GM12878 (cell line): Measurements from ENCODE around the gene TOMM40. TPM values are rescaled to one million over a fixed set of nuclear protein-coding genes. Genes with fewer than 3 reads are reported as not detected.

Experiments used
- ATAC-seq: fragments of 200-7000 bp; cut with Tn5 transposase; 3 replicates; pipeline ENCODE4 v1.9.1; 2020; ENCODE audit warnings: mild to moderate bottlenecking, moderate library complexity
- BruUV-seq: library from RNA; stranded (reverse); fragments of 400-500 nt; replicated peaks from 2 replicates; lab custom pipeline; 2021; lab: Mats Ljungman, UMichigan
- CTCF ChIA-PET: fragments of 300-600 bp; sonication (Branson Sonifier 250); formaldehyde crosslinking; extraction: SDS; loops from one replicate; lab custom pipeline; 2021; ENCODE audit warnings: inconsistent platforms; lab: Yijun Ruan, JAX
- POLR2A ChIA-PET: fragments of 350-600 bp; formaldehyde crosslinking; extraction: SDS; loops from one replicate; lab custom pipeline; 2021; ENCODE audit warnings: inconsistent platforms; lab: Charles Lee
- RAD21 ChIA-PET: fragments of 300-600 bp; sonication (Branson Sonifier 250); formaldehyde crosslinking; loops from one replicate; lab custom pipeline; 2023; ENCODE audit warnings: antibody characterized with exemption; ENCODE audit not compliant: unreplicated experiment; lab: Charles Lee
- SMC1A ChIA-PET: fragments of 300-600 bp; sonication (Branson Sonifier 250); formaldehyde crosslinking; loops from one replicate; lab custom pipeline; 2023; ENCODE audit not compliant: unreplicated experiment, uncharacterized antibody; lab: Charles Lee
- DNase-seq: peaks from one replicate; pipeline ENCODE4 v3.0.0-alpha.2; 2011; ENCODE audit warnings: low read depth, low spot score
- FAIRE-seq: peaks from 3 replicates; lab custom pipeline; 2011; peaks lifted over from hg19 to GRCh38; lab: Jason Lieb, UNC
- H2AFZ ChIP-seq: 2 replicates; pipeline ENCODE4 v1.6.0; 2011; ENCODE audit warnings: low read depth, low read length, control low read depth; ENCODE audit not compliant: control insufficient read depth
- H3K27ac ChIP-seq: 2 replicates; pipeline ENCODE4 v1.5.1; 2011; ENCODE audit warnings: control low read depth; ENCODE audit not compliant: control insufficient read depth, insufficient read depth
- H3K27me3 ChIP-seq, 2 experiments: replicated peaks in 1 of 2; 2 replicates each; pipeline versions ENCODE4 v1.6.0 to v1.6.1; 2011; ENCODE audit warnings: low read length in 1 of 2; ENCODE audit not compliant: control insufficient read depth in 2 of 2, insufficient read depth in 2 of 2
- H3K36me3 ChIP-seq, 2 experiments: 2 replicates each; pipeline ENCODE4 v1.5.1; 2011; ENCODE audit warnings: low read length in 1 of 2; ENCODE audit not compliant: control insufficient read depth in 2 of 2, insufficient read depth in 2 of 2
- H3K4me1 ChIP-seq: 2 replicates; pipeline ENCODE4 v1.6.1; 2011; ENCODE audit warnings: mild to moderate bottlenecking, low read length, moderate library complexity, mixed read lengths; ENCODE audit not compliant: control insufficient read depth, insufficient read depth
- H3K4me2 ChIP-seq: 2 replicates; pipeline ENCODE4 v1.6.0; 2011; ENCODE audit warnings: control low read depth; ENCODE audit not compliant: control insufficient read depth, insufficient read depth
- H3K4me3 ChIP-seq: fragments of 200-600 bp; sonication (generic); 2 replicates; pipeline ENCODE4 v1.5.1; 2016
- H3K79me2 ChIP-seq: 2 replicates; pipeline ENCODE4 v1.6.0; 2011; ENCODE audit warnings: low read length; ENCODE audit not compliant: control insufficient read depth, insufficient read depth
- H3K9ac ChIP-seq: 2 replicates; pipeline ENCODE4 v1.8.0; 2011; ENCODE audit warnings: low read length, control low read depth, mixed read lengths; ENCODE audit not compliant: control insufficient read depth, insufficient read depth
- H3K9me3 ChIP-seq: replicated peaks from 3 replicates; pipeline ENCODE4 v1.5.1; 2011; ENCODE audit warnings: mild to moderate bottlenecking, low read length; ENCODE audit not compliant: control insufficient read depth, insufficient read depth
- H4K20me1 ChIP-seq: 2 replicates; pipeline ENCODE4 v1.6.0; 2011; ENCODE audit not compliant: control insufficient read depth, insufficient read depth
- ASH2L ChIP-seq: fragments of 300-600, 200-600 bp; sonication (generic); IDR thresholded peaks from 2 replicates; pipeline ENCODE4 v1.6.1; 2017; ENCODE audit warnings: low read depth, mild to moderate bottlenecking, borderline replicate concordance
- BRCA1 ChIP-seq: IDR thresholded peaks from 2 replicates; pipeline ENCODE4 v1.6.1; 2011; ENCODE audit warnings: low read depth, low read length, improper control_type of control experiment
- HDAC6 ChIP-seq: fragments of 200-600 bp; sonication (generic); IDR thresholded peaks from one replicate; pipeline ENCODE4 v1.8.0; 2017; ENCODE audit warnings: antibody characterized with exemption; ENCODE audit not compliant: unreplicated experiment
- NR2F1 ChIP-seq: fragments of 450-650 bp; conservative IDR thresholded peaks from 2 replicates; pipeline ENCODE4 v1.6.1; 2017; ENCODE audit warnings: mild to moderate bottlenecking
- SREBF1 ChIP-seq: IDR thresholded peaks from 2 replicates; pipeline ENCODE4 v1.6.1; 2012; ENCODE audit warnings: mild to moderate bottlenecking, low read length
- STAT1 ChIP-seq: fragments of 450-650 bp; conservative IDR thresholded peaks from 2 replicates; pipeline ENCODE4 v1.6.1; 2014; ENCODE audit warnings: antibody characterized with exemption, mild to moderate bottlenecking
- ZNF592 ChIP-seq: fragments of 450-650 bp; IDR thresholded peaks from 2 replicates; pipeline ENCODE4 v1.6.1; 2017; ENCODE audit warnings: mild to moderate bottlenecking, moderate library complexity
- WGBS: methylation state at CpG from one replicate; pipeline ENCODE4 v1.1.6; 2016; ENCODE audit warnings: low lambda C conversion rate; ENCODE audit not compliant: insufficient replicate concordance, insufficient coverage; ENCODE audit errors: missing lambda C conversion rate; 5-methylcytosine and 5-hydroxymethylcytosine counted together
- in situ Hi-C: fragments of 300-500 bp; cut with MboI; formaldehyde crosslinking; loops from 9 replicates; pipeline ENCODE4 v1.14.3; 2018; ENCODE audit warnings: mixed read lengths
- intact Hi-C: fragments of 100-400 bp; cut with micrococcal nuclease; formaldehyde crosslinking; loops from one replicate; pipeline ENCODE4 v1.14.2; 2022; ENCODE audit not compliant: unreplicated experiment
- polyA plus RNA-seq, 11 experiments: library from polyadenylated mRNA; depleted of rRNA in 4 of 11; unstranded in 6 of 11; stranded (reverse) in 5 of 11; fragments of >200 nt; fragmentation: Nextera tagmentation in 4 of 11; fragmentation: Illumina TruSeq in 1 of 11; extraction: Ambion mirVana in 4 of 11; extraction: Trizol in 1 of 11; gene quantifications; 1 replicate in 1 of 11; 2 replicates in 10 of 11; pipeline versions ENCODE4 v1.2.1 to v1.2.3, GENCODE V29; 2011 to 2016; ENCODE audit warnings: inconsistent platforms in 2 of 11, missing spikeins in 2 of 11, low read depth in 1 of 11
- total RNA-seq, 4 experiments: library from RNA; depleted of rRNA in 3 of 4; stranded (reverse); fragments of >200 nt in 3 of 4; fragmentation: Illumina TruSeq in 1 of 4; extraction: Trizol in 1 of 4; gene quantifications; 2 replicates each; pipeline versions ENCODE4 v1.2.1 to v1.2.3, GENCODE V29; 2013 to 2021
- TF ChIP-seq, protein P1 (sequence below): IDR thresholded peaks from 2 replicates; pipeline ENCODE4 v1.6.1; 2012; ENCODE audit warnings: low read length, inconsistent platforms
- TF ChIP-seq, protein P2 (sequence below): fragments of 450-650 bp; formaldehyde crosslinking; IDR thresholded peaks from 2 replicates; pipeline ENCODE4 v1.4.0; 2020; ENCODE audit warnings: mild to moderate bottlenecking, moderate library complexity
- TF ChIP-seq, protein P3 (sequence below): fragments of 150-350 bp; IDR thresholded peaks from 2 replicates; pipeline ENCODE4 v1.6.1; 2016; ENCODE audit warnings: low read depth, low read length

The TOMM40 gene
- total and polyA plus RNA-seq, 10 of the 15 experiments (the other 5 are each of a cell fraction or from before 2014, with no cell fraction given) = 0.85 to 221 (median 99.9) TPM

DNA sequence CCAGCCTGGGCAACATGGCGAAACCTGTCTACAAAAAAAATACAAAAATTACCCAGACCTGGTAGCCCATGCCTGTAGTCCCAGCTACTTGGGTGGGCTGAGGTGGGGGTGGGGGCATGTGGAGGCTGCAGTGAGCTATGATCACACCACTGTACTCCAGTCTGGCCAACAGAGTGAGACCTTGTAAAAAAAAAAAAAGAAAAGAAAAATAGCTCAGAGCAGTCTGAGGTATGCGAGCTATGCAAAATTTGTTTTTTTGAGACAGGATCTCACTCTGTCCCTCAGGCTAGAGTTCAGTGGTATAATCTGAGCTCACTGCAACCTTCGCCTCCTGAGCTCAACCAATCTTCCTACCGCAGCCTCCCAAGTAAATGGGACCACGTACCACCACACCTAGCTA, 7.1 kb upstream of the TOMM40 start:
- FAIRE-seq (no peak), DNase-seq (no peak)
- SMC1A ChIA-PET = interaction anchor here (0.7 kb wide), 1 partner anchor 80 kb away, joined by 4 read pairs; no protein-coding TSS in a partner anchor

More for the DNA sequence above, 7.1 kb upstream of the TOMM40 start:
- ATAC-seq = no peak
- intact Hi-C loops (no loop called here), in situ Hi-C loops (no loop called here)
- TF ChIP-seq ZNF592 (no peak), HDAC6 (no peak), NR2F1 (no peak), STAT1 (no peak), ASH2L (no peak), BRCA1 (no peak), SREBF1 (no peak)
- TF ChIP-seq, protein P1, sequence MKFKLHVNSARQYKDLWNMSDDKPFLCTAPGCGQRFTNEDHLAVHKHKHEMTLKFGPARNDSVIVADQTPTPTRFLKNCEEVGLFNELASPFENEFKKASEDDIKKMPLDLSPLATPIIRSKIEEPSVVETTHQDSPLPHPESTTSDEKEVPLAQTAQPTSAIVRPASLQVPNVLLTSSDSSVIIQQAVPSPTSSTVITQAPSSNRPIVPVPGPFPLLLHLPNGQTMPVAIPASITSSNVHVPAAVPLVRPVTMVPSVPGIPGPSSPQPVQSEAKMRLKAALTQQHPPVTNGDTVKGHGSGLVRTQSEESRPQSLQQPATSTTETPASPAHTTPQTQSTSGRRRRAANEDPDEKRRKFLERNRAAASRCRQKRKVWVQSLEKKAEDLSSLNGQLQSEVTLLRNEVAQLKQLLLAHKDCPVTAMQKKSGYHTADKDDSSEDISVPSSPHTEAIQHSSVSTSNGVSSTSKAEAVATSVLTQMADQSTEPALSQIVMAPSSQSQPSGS = no peak
- TF ChIP-seq, protein P2, sequence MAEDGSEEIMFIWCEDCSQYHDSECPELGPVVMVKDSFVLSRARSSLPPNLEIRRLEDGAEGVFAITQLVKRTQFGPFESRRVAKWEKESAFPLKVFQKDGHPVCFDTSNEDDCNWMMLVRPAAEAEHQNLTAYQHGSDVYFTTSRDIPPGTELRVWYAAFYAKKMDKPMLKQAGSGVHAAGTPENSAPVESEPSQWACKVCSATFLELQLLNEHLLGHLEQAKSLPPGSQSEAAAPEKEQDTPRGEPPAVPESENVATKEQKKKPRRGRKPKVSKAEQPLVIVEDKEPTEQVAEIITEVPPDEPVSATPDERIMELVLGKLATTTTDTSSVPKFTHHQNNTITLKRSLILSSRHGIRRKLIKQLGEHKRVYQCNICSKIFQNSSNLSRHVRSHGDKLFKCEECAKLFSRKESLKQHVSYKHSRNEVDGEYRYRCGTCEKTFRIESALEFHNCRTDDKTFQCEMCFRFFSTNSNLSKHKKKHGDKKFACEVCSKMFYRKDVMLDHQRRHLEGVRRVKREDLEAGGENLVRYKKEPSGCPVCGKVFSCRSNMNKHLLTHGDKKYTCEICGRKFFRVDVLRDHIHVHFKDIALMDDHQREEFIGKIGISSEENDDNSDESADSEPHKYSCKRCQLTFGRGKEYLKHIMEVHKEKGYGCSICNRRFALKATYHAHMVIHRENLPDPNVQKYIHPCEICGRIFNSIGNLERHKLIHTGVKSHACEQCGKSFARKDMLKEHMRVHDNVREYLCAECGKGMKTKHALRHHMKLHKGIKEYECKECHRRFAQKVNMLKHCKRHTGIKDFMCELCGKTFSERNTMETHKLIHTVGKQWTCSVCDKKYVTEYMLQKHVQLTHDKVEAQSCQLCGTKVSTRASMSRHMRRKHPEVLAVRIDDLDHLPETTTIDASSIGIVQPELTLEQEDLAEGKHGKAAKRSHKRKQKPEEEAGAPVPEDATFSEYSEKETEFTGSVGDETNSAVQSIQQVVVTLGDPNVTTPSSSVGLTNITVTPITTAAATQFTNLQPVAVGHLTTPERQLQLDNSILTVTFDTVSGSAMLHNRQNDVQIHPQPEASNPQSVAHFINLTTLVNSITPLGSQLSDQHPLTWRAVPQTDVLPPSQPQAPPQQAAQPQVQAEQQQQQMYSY = no peak
- TF ChIP-seq, protein P3, sequence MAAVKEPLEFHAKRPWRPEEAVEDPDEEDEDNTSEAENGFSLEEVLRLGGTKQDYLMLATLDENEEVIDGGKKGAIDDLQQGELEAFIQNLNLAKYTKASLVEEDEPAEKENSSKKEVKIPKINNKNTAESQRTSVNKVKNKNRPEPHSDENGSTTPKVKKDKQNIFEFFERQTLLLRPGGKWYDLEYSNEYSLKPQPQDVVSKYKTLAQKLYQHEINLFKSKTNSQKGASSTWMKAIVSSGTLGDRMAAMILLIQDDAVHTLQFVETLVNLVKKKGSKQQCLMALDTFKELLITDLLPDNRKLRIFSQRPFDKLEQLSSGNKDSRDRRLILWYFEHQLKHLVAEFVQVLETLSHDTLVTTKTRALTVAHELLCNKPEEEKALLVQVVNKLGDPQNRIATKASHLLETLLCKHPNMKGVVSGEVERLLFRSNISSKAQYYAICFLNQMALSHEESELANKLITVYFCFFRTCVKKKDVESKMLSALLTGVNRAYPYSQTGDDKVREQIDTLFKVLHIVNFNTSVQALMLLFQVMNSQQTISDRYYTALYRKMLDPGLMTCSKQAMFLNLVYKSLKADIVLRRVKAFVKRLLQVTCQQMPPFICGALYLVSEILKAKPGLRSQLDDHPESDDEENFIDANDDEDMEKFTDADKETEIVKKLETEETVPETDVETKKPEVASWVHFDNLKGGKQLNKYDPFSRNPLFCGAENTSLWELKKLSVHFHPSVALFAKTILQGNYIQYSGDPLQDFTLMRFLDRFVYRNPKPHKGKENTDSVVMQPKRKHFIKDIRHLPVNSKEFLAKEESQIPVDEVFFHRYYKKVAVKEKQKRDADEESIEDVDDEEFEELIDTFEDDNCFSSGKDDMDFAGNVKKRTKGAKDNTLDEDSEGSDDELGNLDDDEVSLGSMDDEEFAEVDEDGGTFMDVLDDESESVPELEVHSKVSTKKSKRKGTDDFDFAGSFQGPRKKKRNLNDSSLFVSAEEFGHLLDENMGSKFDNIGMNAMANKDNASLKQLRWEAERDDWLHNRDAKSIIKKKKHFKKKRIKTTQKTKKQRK = no peak
- Histone ChIP-seq H3K9ac (no peak overlapping the region), H3K4me2 (no peak overlapping the region), H3K79me2 (no peaks in the 10 kb centered on the region), H3K4me1 (no peaks in the 10 kb centered on the region), H3K9me3 (no peaks in the 10 kb centered on the region), H3K27me3 (no peaks in the 10 kb centered on the region), H3K36me3 (no peaks in the 10 kb centered on the region), H3K27ac (no peak overlapping the region), H2AFZ (no peak overlapping the region), H4K20me1 (no peaks in the 10 kb centered on the region), H3K4me3 (no peak overlapping the region)
- WGBS = 17% methylated on average over 5 of the region's 5 CpGs
- ChIA-PET POLR2A (interaction anchor here (0.6 kb wide), 1 partner anchor 14 kb away, joined by 3 read pairs; no protein-coding TSS in a partner anchor), CTCF (interaction anchor here (1.1 to 1.4 kb wide), 2 partner anchors 100 to 313 kb away, joined by 3 to 4 read pairs; no protein-coding TSS in a partner anchor), RAD21 (no interaction called here)
- no TSS peak for BruUV-seq
